ENCODE data around the gene DMBT1.

DNA sequence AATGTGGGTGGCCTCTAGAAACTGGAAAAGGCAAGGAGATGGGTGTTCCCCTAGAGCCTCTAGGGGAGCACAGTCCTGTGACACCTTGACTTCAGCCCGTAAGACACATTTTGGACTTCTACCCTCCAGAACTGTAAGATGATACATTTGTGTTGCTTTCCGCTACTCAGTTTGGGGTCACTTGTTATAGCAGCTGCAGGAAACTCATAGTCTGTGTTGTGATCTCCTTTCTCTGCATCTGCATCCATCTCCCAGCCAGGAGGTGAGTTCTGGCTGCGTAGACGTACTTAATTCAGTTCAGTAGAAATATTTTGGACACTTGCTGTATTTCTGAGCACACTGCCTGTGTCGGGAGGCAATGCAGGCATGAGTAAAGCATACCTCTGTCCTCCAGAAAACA is 29.3 kb upstream of the DMBT1 start:
- TF ChIP-seq POLR2A (IDR thresholded peaks at IDR 0.05) (no peak), EP300 (IDR thresholded peaks at IDR 0.05) (no peak)
- TF ChIP-seq, protein P1, sequence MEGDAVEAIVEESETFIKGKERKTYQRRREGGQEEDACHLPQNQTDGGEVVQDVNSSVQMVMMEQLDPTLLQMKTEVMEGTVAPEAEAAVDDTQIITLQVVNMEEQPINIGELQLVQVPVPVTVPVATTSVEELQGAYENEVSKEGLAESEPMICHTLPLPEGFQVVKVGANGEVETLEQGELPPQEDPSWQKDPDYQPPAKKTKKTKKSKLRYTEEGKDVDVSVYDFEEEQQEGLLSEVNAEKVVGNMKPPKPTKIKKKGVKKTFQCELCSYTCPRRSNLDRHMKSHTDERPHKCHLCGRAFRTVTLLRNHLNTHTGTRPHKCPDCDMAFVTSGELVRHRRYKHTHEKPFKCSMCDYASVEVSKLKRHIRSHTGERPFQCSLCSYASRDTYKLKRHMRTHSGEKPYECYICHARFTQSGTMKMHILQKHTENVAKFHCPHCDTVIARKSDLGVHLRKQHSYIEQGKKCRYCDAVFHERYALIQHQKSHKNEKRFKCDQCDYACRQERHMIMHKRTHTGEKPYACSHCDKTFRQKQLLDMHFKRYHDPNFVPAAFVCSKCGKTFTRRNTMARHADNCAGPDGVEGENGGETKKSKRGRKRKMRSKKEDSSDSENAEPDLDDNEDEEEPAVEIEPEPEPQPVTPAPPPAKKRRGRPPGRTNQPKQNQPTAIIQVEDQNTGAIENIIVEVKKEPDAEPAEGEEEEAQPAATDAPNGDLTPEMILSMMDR (IDR thresholded peaks at IDR 0.05) = no peak
